Stimulated activated CD8-positive, alpha-beta memory T cell treated with anti-CD3 and anti-CD28 coated beads, Interleukin-12 subunit alpha, Interleukin-12 subunit beta, amount 100 ng/mL, for 24 hours (primary cell): ENCODE results near the gene OR2K2.
"Not testable (repeated sequence)": the region's sequence is repeated elsewhere in the genome, so short reads cannot be mapped to it uniquely, and the experiment has no call there.

ENCODE experiments used
- DNase-seq: peaks from one replicate; pipeline ENCODE4 v3.0.0-alpha.2; 2020; ENCODE audit errors: extremely low read depth

Gene OR2K2, protein sequence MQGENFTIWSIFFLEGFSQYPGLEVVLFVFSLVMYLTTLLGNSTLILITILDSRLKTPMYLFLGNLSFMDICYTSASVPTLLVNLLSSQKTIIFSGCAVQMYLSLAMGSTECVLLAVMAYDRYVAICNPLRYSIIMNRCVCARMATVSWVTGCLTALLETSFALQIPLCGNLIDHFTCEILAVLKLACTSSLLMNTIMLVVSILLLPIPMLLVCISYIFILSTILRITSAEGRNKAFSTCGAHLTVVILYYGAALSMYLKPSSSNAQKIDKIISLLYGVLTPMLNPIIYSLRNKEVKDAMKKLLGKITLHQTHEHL

DNA sequence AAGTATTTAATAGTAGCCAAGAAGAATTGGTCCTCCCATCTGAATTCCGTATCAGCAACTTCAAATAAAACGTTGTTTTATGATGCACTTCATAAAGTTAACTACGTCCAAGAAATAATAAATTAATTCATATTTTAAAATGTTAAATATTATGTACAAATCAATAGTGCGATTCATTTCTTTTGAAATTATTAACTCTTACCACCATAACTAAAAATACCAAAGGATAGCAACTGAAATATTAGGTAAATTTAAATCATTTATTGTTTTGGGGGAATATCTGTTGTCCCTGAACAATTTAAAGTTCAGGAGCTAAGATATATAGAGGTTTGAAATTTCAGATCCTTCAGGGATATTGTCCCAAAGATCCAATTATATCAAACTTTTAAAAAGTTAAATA lies at the start of gene OR2K2:
TSS of gene OR2K2 (minus strand) at position 101 of the 400 bp plus-strand sequence. CDS start 1,791 bp downstream, outside the sequence.
- no peak for DNase-seq

DNA sequence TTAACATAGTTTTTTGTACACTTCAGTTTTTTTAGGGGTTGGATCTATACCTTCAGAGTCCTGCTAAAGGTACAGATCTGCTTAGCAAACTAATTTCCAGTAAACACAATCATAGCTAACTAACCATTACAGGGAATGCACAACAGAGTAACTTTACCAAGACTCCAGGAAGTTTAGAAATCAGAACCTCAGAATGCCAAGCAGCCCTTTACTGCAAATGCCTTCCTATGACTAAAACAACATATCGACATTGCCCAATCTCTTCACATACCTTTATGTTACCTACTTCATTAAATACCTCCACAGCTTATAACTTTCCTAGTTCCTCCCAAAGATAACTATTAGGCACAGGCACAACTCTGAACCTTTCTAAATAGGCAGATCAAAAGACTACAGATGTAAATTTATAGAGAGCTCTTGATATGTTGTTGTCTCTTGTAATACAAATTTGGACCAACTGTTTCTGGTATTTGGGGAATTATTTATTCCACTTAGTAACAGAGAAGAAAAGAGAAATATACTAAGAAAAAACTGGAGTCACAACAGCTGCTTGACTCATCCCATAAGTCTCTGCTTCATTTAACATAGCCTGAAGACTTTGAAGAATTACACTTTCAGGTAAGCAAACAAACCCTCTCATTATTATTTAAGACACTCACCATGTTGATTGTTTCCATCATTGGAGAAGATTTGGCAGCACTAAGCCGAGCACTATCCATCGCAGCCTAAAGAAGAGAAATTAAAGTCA lies 46.0 kb upstream of the OR2K2 start:
- DNase-seq = no peak

DNA sequence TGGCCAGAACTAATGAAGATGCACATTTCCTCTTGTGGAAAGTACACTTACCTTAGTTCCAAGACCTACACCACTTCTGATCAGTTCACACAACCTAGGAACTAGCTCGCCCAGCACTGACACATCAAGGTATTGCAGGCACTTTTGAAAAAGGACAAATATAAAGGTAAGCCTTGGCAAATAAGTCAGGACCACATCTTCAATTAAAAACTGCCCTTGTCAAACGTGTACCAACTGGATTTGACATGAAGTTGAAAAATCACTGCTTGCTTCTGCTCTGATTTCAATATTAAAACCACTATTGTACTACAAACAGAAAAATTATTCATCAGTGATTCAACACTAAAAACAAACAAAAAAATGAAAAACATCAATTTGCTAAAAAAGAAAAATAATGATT lies 45.0 kb upstream of the OR2K2 start:
- no peak for DNase-seq

DNA sequence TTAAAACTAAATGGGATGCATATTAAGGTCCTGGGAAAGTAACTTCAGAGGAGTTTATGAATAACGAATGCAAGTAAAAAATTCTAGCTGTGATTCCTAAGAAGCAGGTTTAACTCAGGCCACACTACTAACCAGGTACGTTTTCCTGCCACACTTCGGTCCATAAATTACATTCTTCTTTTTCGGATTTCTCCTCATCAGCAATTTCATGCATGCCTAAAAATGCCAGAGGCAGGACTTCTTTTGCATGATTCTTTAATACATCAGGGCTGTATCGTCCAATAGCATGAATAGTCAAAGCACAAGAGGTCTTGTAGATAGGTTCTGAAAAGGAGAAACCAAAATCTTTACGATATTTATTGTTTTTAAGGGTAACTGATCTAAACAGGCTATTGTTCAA lies 42.3 kb upstream of the OR2K2 start:
- DNase-seq = no peak

DNA sequence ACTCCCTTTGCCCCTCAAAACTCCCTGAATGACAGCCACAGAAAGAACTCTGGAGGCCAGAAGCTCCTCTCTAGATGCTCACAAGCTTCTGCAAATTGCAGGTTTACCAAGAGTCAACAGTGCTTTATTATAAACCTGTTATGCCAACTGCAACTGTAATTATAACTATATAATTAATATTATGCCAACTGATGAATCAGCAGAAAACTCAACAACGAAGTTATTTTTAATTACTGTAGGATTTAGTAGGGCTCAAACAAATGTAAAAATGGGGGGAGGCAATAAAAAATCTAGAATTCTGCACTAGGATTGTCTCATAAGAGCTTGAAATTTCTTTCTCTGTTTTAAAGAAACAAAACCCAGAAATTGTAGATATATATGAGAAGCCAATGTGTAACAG lies 37.0 kb upstream of the OR2K2 start:
- no peak for DNase-seq

- no peak for DNase-seq
Observed at GRCh38 chr9:111362526-111362925, 32.5 kb upstream of the OR2K2 start.

DNA sequence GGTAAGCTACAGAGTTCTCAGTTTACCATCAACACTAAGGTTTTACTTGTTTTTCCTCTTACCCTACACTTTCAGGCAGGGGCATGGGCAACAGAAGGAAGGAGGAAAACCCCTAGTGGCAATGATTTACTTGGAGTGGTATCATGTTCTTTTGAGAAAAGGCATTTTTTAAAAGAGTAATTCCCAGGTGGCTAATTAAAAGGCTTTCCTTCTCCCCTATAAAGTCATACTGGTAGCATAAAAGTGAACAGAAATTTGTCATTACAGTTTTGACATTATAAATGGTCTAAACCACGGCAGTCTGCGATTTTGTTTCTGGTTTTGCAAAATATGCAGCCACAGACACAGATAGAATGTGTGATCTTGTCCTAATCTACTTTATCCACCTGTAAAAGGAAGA lies 30.9 kb upstream of the OR2K2 start:
- DNase-seq = no peak

GRCh38 chr9:111356481-111357244 lies 26.6 kb upstream of the OR2K2 start:
- no peak for DNase-seq

DNA sequence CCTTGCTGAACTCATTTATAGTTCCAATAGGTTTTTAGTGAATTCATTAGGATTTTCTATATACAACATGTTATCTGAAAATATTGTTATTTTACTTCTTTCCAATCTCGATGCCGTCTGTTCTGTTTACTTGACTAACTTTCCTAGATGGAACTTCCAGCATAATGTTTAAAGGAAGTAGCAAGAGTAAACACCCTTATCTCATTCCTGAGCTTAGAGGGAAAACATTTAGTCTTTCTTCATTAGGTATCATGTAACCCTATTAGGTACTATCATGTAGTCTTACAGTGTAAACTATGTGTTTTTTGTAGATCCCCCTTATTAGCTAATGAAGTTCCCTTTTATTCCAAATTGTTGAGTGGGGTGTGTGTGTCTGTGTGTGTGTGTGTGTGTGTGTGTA lies 22.5 kb upstream of the OR2K2 start:
- no peak for DNase-seq

GRCh38 chr9:111350556-111350955 lies 20.5 kb upstream of the OR2K2 start:
- DNase-seq = no peak

- DNase-seq = no peak
Observed at GRCh38 chr9:111349766-111350165, 19.7 kb upstream of the OR2K2 start.

- no peak for DNase-seq
Observed at GRCh38 chr9:111348821-111349271, 18.8 kb upstream of the OR2K2 start.

DNA sequence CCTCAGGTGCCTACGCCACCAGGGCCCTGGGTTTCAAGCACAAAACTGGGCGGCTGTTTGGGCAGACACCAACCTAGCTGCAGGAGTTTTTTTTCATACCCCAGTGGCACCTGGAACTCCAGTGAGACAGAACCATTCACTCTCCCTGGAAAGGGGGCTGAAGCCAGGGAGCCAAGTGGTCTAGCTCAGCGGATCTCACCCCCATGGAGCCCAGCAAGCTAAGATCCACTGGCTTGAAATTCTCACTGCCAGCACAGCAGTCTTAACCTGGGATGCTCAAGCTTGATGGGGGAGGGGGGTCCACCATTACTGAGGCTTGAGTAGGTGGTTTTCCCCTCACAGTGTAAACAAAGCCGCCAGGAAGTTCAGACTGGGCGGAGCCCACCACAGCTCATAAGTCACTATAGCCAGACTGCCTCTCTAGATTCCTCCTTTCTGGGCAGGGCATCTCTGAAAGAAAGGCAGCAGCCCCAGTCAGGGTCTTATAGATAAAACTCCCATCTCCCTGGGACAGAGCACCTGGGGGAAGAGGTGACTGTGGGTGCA lies 4.4 kb upstream of the OR2K2 start:
- not testable (repeated sequence) for DNase-seq

- DNase-seq = no peak
Observed at GRCh38 chr9:111320631-111321030, 9.4 kb downstream of the OR2K2 start.

DNA sequence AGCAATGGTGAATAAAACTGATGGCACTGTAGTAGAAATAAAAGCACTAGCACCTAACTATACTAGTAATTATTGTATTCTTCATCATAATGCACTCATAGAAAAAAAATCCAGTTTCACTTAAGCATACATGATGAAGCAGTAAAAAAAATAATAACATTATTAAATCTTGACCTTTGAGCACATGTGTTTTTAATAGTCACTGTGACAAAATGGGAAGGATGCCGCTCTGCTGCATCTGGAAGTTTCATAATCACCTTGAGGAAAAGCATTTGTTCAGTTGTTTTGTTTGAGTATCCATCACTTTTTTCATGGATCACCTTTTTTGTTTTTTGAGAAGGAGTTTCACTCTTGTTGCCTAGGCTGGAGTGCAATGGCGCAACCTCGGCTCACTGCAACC lies 13.2 kb downstream of the OR2K2 start:
- DNase-seq = no peak

- no peak for DNase-seq
Observed at GRCh38 chr9:111305914-111306313, 24.1 kb downstream of the OR2K2 start.

GRCh38 chr9:111304000-111304399 lies 26.0 kb downstream of the OR2K2 start:
- not testable (repeated sequence) for DNase-seq

- DNase-seq = no peak
Observed at GRCh38 chr9:111301195-111301594, 28.8 kb downstream of the OR2K2 start.

GRCh38 chr9:111300140-111300735 lies 29.8 kb downstream of the OR2K2 start:
- no peak for DNase-seq

DNA sequence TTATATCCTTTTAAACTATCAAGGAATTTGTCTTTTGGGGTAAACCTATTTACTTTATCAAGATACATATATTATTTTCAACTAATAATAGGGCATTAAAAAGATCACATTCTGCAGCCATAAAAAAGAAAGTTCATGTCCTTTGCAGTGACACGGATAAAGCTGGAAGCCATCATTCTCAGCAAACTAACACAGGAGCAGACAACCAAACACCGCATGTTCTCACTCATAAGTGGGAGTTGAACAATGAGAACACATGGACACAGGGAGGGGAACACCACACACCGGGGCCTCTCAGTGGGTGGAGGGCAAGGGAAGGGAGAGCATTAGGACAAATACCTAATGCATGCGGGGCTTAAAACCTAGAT lies 30.4 kb downstream of the OR2K2 start:
- DNase-seq = not testable (repeated sequence)

- no peak for DNase-seq
Observed at GRCh38 chr9:111298731-111299598, 31.1 kb downstream of the OR2K2 start.
